HCT116 (cell line): ENCODE results near the gene PYGL. TPM values are rescaled to one million over a fixed set of nuclear protein-coding genes. Genes with fewer than 3 reads are reported as not detected.

Experiments
- ATAC-seq: fragments of 200-7000 bp; cut with Tn5 transposase; 2 replicates; pipeline ENCODE4 v1.9.1; 2020; ENCODE audit warnings: mild to moderate bottlenecking, moderate library complexity
- BruUV-seq: library from RNA; stranded (reverse); fragments of 400-500 nt; replicated peaks from 2 replicates; lab custom pipeline; 2021; lab: Mats Ljungman, UMichigan
- CTCF ChIA-PET: fragments of 300-600 bp; sonication (Branson Sonifier 250); formaldehyde crosslinking; loops from one replicate; lab custom pipeline; 2021; ENCODE audit warnings: antibody characterized with exemption; lab: Charles Lee
- POLR2A ChIA-PET: fragments of 300-600, 350-600 bp; sonication (Branson Sonifier 250); formaldehyde crosslinking; loops from one replicate; lab custom pipeline; 2021; ENCODE audit warnings: antibody characterized with exemption; lab: Charles Lee
- RAD21 ChIA-PET, 2 experiments: fragments of 300-600 bp; sonication (Branson Sonifier 250); formaldehyde crosslinking; loops; one replicate each; lab custom pipeline; 2023; ENCODE audit warnings: low total read pairs in 2 of 2; ENCODE audit not compliant: uncharacterized antibody in 2 of 2, unreplicated experiment in 2 of 2, low non-redundant PET in 1 of 2; lab: Charles Lee
- DNase-seq: peaks from one replicate; pipeline ENCODE4 v3.0.0-alpha.2; 2010; ENCODE audit warnings: low read depth, low spot score
- H2AFZ ChIP-seq: fragments of 200-600 bp; shearing (Covaris generic), sonication (generic); 2 replicates; pipeline ENCODE4 v1.6.1; 2017; ENCODE audit warnings: low read depth, mixed run types, mixed read lengths, antibody characterized with exemption, low read length; ENCODE audit not compliant: poor library complexity, severe bottlenecking
- H3K27ac ChIP-seq: 2 replicates; pipeline ENCODE4 v1.5.1; 2012; ENCODE audit warnings: low read depth, low read length
- H3K27me3 ChIP-seq: fragments of 200-600 bp; sonication (generic); 2 replicates; pipeline ENCODE4 v1.6.1; 2016; ENCODE audit warnings: mixed run types, low read length, mixed read lengths; ENCODE audit not compliant: insufficient read depth
- H3K36me3 ChIP-seq, 2 experiments: fragments of 200-500 bp in 1 of 2; fragments of 200-600 bp in 1 of 2; sonication (Bioruptor generic) in 1 of 2; sonication (generic) in 1 of 2; 2 replicates each; pipeline versions ENCODE4 v1.5.1 to v1.6.1; 2014 to 2016; ENCODE audit warnings: low read length in 2 of 2, inconsistent platforms in 1 of 2, mixed read lengths in 1 of 2, mixed run types in 1 of 2; ENCODE audit not compliant: insufficient read depth in 2 of 2, control insufficient read depth in 1 of 2
- H3K4me1 ChIP-seq, 2 experiments: fragments of 200-600 bp in 1 of 2; sonication (generic) in 1 of 2; 2 replicates each; pipeline versions ENCODE4 v1.5.1 to v1.6.1; 2012 to 2017; ENCODE audit warnings: low read length in 2 of 2, inconsistent platforms in 1 of 2, mild to moderate bottlenecking in 1 of 2, mixed read lengths in 1 of 2, mixed run types in 1 of 2, moderate library complexity in 1 of 2; ENCODE audit not compliant: insufficient read depth in 2 of 2, control insufficient read depth in 1 of 2
- H3K4me2 ChIP-seq: fragments of 200-600 bp; sonication (generic); 2 replicates; pipeline ENCODE4 v1.6.1; 2017; ENCODE audit warnings: mixed run types, low read length, mixed read lengths
- H3K4me3 ChIP-seq, 2 experiments: fragments of 200-600 bp in 1 of 2; sonication (generic) in 1 of 2; replicated peaks in 1 of 2; 2 replicates each; pipeline ENCODE4 v1.5.1; 2011 to 2016; ENCODE audit warnings: low read length in 2 of 2, control low read depth in 1 of 2, low read depth in 1 of 2, mild to moderate bottlenecking in 1 of 2, mixed read lengths in 1 of 2, mixed run types in 1 of 2
- H3K79me2 ChIP-seq: fragments of 200-600 bp; sonication (generic); 2 replicates; pipeline ENCODE4 v1.6.1; 2017; ENCODE audit warnings: mild to moderate bottlenecking, mixed run types, low read length, moderate library complexity, mixed read lengths; ENCODE audit not compliant: insufficient read depth
- H3K9ac ChIP-seq: fragments of 200-600 bp; sonication (generic); 2 replicates; pipeline ENCODE4 v1.6.1; 2016; ENCODE audit warnings: low read length, mixed read lengths
- H3K9me2 ChIP-seq: fragments of 200-600 bp; sonication (generic), shearing (Covaris generic); 2 replicates; pipeline ENCODE4 v1.6.1; 2017; ENCODE audit warnings: mixed run types, mild to moderate bottlenecking, moderate library complexity; ENCODE audit not compliant: insufficient read depth
- H3K9me3 ChIP-seq, 2 experiments: fragments of 200-500 bp in 1 of 2; fragments of 200-600 bp in 1 of 2; sonication (Bioruptor generic) in 1 of 2; sonication (generic) in 1 of 2; 2 replicates each; pipeline ENCODE4 v1.6.1; 2014 to 2017; ENCODE audit warnings: low read length in 2 of 2, mixed read lengths in 2 of 2, inconsistent platforms in 1 of 2, low read depth in 1 of 2, mild to moderate bottlenecking in 1 of 2, mixed run types in 1 of 2, moderate library complexity in 1 of 2; ENCODE audit not compliant: control insufficient read depth in 1 of 2, insufficient read depth in 1 of 2
- H4K20me1 ChIP-seq: fragments of 200-600 bp; sonication (generic), shearing (Covaris generic); 2 replicates; pipeline ENCODE4 v1.6.1; 2017; ENCODE audit warnings: mixed run types, mild to moderate bottlenecking, moderate library complexity; ENCODE audit not compliant: insufficient read depth
- CBX3 ChIP-seq: IDR thresholded peaks from 2 replicates; pipeline ENCODE4 v1.6.1; 2012; ENCODE audit warnings: low read depth
- EGR1 ChIP-seq: IDR thresholded peaks from 2 replicates; pipeline ENCODE4 v1.6.1; 2012; ENCODE audit warnings: low read depth
- SIN3A ChIP-seq: IDR thresholded peaks from 2 replicates; pipeline ENCODE4 v1.6.1; 2012; ENCODE audit warnings: low read depth
- intact Hi-C: fragments of 100-400 bp; cut with micrococcal nuclease; formaldehyde crosslinking; loops from 2 replicates; pipeline ENCODE4 v1.10.0; 2022
- total RNA-seq: library from RNA; stranded (reverse); gene quantifications from one replicate; pipeline ENCODE4 v1.2.1, GENCODE V29; 2021; ENCODE audit not compliant: unreplicated experiment
- TF ChIP-seq, protein P1 (sequence below), 3 experiments: fragments of 200-600 bp in 1 of 3; sonication (generic) in 1 of 3; IDR thresholded peaks in 2 of 3; conservative IDR thresholded peaks in 1 of 3; 2 replicates each; pipeline ENCODE4 v1.5.1; 2012 to 2017; ENCODE audit warnings: low read depth in 2 of 3, low read length in 2 of 3, antibody characterized with exemption in 1 of 3, borderline replicate concordance in 1 of 3, control low read depth in 1 of 3, mild to moderate bottlenecking in 1 of 3, mixed read lengths in 1 of 3, mixed run types in 1 of 3, moderate library complexity in 1 of 3; ENCODE audit not compliant: insufficient read depth in 1 of 3

The PYGL gene
- total RNA-seq, 1 experiment from 2014 or later, result 173 TPM

DNA sequence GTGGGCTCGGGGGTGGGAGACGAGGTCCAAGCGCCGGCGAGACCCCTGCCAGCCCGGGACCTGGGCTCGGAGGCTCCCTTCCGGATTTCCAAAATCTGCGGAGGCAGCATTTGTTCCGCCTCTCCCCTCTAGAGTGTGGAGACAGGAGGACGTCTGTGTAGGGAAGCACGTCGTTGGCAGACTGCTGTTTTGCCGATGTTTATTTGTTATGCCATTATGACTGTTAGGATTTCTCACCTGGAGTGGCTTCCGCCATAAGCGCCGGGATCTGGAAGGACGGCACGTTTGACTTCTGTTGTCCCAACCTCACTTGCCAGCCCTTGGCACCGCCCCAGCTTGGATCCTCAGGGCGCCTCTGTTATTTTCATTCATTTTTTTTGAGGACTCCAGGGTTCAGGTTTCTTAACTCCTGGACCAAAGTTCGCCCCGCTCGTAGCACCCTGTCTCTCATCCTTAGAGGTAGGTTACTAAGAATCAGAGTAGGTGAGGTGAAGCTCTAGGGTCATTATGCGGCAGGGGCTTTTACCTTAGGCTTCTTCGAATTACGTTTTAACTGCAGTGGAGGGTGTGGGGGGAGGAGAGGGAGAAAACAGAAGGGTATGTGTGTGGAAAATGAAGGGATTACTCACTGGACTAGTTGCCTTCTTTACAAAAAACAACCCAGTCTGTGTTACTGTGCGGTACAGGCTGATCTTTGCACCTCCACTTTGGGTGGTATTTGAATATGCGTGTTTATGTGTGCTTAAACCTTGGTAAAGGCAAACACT lies 547 bp upstream of the PYGL start:
- POLR2A ChIA-PET, result interaction anchor here (1.1 to 2.6 kb wide), 4 partner anchors 8 to 20 kb away, joined by 3 to 11 read pairs (median 10); no protein-coding TSS in a partner anchor

More for the DNA sequence above, 547 bp upstream of the PYGL start:
- intact Hi-C loops, result no loop called here
- Histone ChIP-seq H3K4me3 (peak overlapping the region; percentile 77 to 95), H3K79me2 (peaks cover 44% of the 10 kb centered on the region), H2AFZ (peak overlapping the region; percentile 47), H4K20me1 (peaks cover 7% of the 10 kb centered on the region), H3K4me2 (peak overlapping the region; percentile 87), H3K9ac (peak overlapping the region; percentile 97), H3K9me2 (no peaks in the 10 kb centered on the region), H3K4me1 (peaks cover 3 to 12% of the 10 kb centered on the region in 2 experiments; a peak in 3 of 4 replicates), H3K9me3 (no peaks in the 10 kb centered on the region), H3K36me3 (peaks cover 5 to 15% of the 10 kb centered on the region in 2 experiments; a peak in 3 of 4 replicates), H3K27me3 (no peaks in the 10 kb centered on the region), H3K27ac (peak overlapping the region; percentile 95)
- TSS peak; percentile 84 for BruUV-seq
- ChIA-PET RAD21 (no interaction called here), CTCF (interaction anchor here (2.1 kb wide), 1 partner anchor 10 kb away, joined by 10 read pairs; no protein-coding TSS in a partner anchor)
- ATAC-seq, result peak; percentile 69
- peak; percentile 48 for DNase-seq
- TF ChIP-seq, protein P1, sequence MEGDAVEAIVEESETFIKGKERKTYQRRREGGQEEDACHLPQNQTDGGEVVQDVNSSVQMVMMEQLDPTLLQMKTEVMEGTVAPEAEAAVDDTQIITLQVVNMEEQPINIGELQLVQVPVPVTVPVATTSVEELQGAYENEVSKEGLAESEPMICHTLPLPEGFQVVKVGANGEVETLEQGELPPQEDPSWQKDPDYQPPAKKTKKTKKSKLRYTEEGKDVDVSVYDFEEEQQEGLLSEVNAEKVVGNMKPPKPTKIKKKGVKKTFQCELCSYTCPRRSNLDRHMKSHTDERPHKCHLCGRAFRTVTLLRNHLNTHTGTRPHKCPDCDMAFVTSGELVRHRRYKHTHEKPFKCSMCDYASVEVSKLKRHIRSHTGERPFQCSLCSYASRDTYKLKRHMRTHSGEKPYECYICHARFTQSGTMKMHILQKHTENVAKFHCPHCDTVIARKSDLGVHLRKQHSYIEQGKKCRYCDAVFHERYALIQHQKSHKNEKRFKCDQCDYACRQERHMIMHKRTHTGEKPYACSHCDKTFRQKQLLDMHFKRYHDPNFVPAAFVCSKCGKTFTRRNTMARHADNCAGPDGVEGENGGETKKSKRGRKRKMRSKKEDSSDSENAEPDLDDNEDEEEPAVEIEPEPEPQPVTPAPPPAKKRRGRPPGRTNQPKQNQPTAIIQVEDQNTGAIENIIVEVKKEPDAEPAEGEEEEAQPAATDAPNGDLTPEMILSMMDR (IDR thresholded peaks at IDR 0.05 in 2 of 3, conservative IDR thresholded peaks at IDR 0.05 in 1 of 3; ENCODE audit: borderline replicate concordance in 1 of 3, insufficient read depth in 1 of 3, low read depth in 2 of 3, low read length in 2 of 3), result no peak
- TF ChIP-seq EGR1 (peak; percentile 40; the same call in 1 of the 2 replicates), CBX3 (0 out of 2 replicates have a peak, but pooled peaks have one; percentile 14), SIN3A (peak; percentile 52)
